ENCODE data around the gene ABCF3.

ABCF3 gene

GRCh38 chr3:184167786-184168185, 18.2 kb upstream of the ABCF3 start:
- TF ChIP-seq ZNF280C (tag by site-specific recombination; IDR thresholded peaks at IDR 0.05) (no peak), ZNF132 (tag by site-specific recombination; IDR thresholded peaks at IDR 0.05; ENCODE audit: borderline replicate concordance) (no peak), KLF17 (tag by site-specific recombination; IDR thresholded peaks at IDR 0.05) (no peak), ZNF670 (tag by site-specific recombination; IDR thresholded peaks at IDR 0.05; ENCODE audit: low read depth) (no peak), WT1 (tag by site-specific recombination; IDR thresholded peaks at IDR 0.05) (no peak), HOXC10 (CRISPR knock-in tag; IDR thresholded peaks at IDR 0.05) (no peak), ZNF37A (tag by site-specific recombination; IDR thresholded peaks at IDR 0.05) (no peak), PRDM4 (tag by site-specific recombination; IDR thresholded peaks at IDR 0.05) (no peak), ZNF239 (tag by site-specific recombination; IDR thresholded peaks at IDR 0.05) (no peak), ZFHX2 (tag by site-specific recombination; conservative IDR thresholded peaks at IDR 0.05) (no peak), ZNF548 (tag by site-specific recombination; IDR thresholded peaks at IDR 0.05) (no peak), ZNF48 (tag by site-specific recombination; IDR thresholded peaks at IDR 0.05) (no peak), ZNF23 (tag by site-specific recombination; IDR thresholded peaks at IDR 0.05; ENCODE audit: borderline replicate concordance) (no peak), ZNF639 (tag by site-specific recombination; IDR thresholded peaks at IDR 0.05) (no peak), ZNF513 (tag by site-specific recombination; IDR thresholded peaks at IDR 0.05) (no peak), ZNF366 (tag by site-specific recombination; conservative IDR thresholded peaks at IDR 0.05) (no peak)
- no peak overlapping the region for H3K27ac ChIP-seq (ENCODE audit: extremely low read depth, low read depth, low read length)
- no peaks in the 10 kb centered on the region for H3K4me1 ChIP-seq (ENCODE audit: control insufficient read depth, insufficient read depth, low read length)
- no peaks in the 10 kb centered on the region for H3K9me3 ChIP-seq (ENCODE audit: control insufficient read depth, insufficient read depth, low read depth, low read length)
- H3K4me3 ChIP-seq (ENCODE audit: low read depth, low read length): no peak overlapping the region
- ChIA-PET POLR2A (interaction anchor here (1.0 kb wide), 1 partner anchor 18 kb away, joined by 3 read pairs; the partner anchor contains the start of gene ABCF3), CTCF (no interaction called here)
- H3K36me3 ChIP-seq (ENCODE audit: control insufficient read depth in 2 of 2, insufficient read depth in 1 of 2, low read length in 2 of 2): peaks cover 0 to 97% of the 10 kb centered on the region in 2 experiments; a peak in 2 of 3 replicates
